Measurements from ENCODE around the gene CYP4F8. TPM values are rescaled to one million over a fixed set of nuclear protein-coding genes. Genes with fewer than 3 reads are reported as not detected.

CYP4F8 gene
- total RNA-seq, 4 donors from 2014 or later, result 4.6 to 16.4 (median 9.1) TPM

GRCh38 chr19:15640294-15640903, 25.4 kb downstream of the CYP4F8 start, which contains the start of gene CYP4F3:
Gene CYP4F3, plus strand, starts transcription at chr19:15640897. Its CDS starts 519 bp downstream, at chr19:15641416.
- intact Hi-C loops (cut with DNase I; ENCODE audit: low total_unique reads), result no loop called here
- 31 to 33% methylated on average over 5 to 6 of the region's 6 CpGs for WGBS, 2 donors
- TF ChIP-seq POLR2A (IDR thresholded peaks at IDR 0.05) (no peak), CTCF (IDR thresholded peaks at IDR 0.05) (no peak)
- DNase-seq (ENCODE audit: low spot score in 2 of 2), result peak; percentile 74 to 92
- H3K4me3 ChIP-seq (ENCODE audit: low read depth, poor library complexity, severe bottlenecking), result no peak within 1 kb of the TSS

GRCh38 chr19:15640904-15641597, 26.0 kb downstream of the CYP4F8 start:
- intact Hi-C loops (cut with DNase I; ENCODE audit: low total_unique reads), result no loop called here
- TF ChIP-seq POLR2A (IDR thresholded peaks at IDR 0.05) (no peak), CTCF (IDR thresholded peaks at IDR 0.05) (no peak)
- no peak for DNase-seq (ENCODE audit: low spot score in 2 of 2)
- H3K4me3 ChIP-seq (ENCODE audit: low read depth, poor library complexity, severe bottlenecking), result no peak overlapping the region
- WGBS, 2 donors, result 62% methylated on average over 12 of the region's 12 CpGs

- H3K4me3 ChIP-seq (ENCODE audit: low read depth, poor library complexity, severe bottlenecking), result no peak overlapping the region
- TF ChIP-seq POLR2A (IDR thresholded peaks at IDR 0.05) (no peak), CTCF (IDR thresholded peaks at IDR 0.05) (no peak)
- intact Hi-C loops (cut with DNase I; ENCODE audit: low total_unique reads), result no loop called here
- 74 to 76% methylated on average over 5 of the region's 5 CpGs for WGBS, 2 donors
- DNase-seq (ENCODE audit: low spot score in 2 of 2), result no peak
Observed at GRCh38 chr19:15641901-15642491, 27.0 kb downstream of the CYP4F8 start.

- TF ChIP-seq CTCF (IDR thresholded peaks at IDR 0.05), result no peak
- TF ChIP-seq POLR2A (IDR thresholded peaks at IDR 0.05), result no peak
- no peak for DNase-seq (ENCODE audit: low spot score in 2 of 2)
- intact Hi-C loops (cut with DNase I; ENCODE audit: low total_unique reads), result no loop called here
- H3K4me3 ChIP-seq (ENCODE audit: low read depth, poor library complexity, severe bottlenecking), result no peak overlapping the region
Observed at GRCh38 chr19:15642807-15643206, 27.8 kb downstream of the CYP4F8 start.

GRCh38 chr19:15643387-15643786, 28.4 kb downstream of the CYP4F8 start:
- 82 to 83% methylated on average over 3 of the region's 3 CpGs for WGBS, 2 donors
- DNase-seq (ENCODE audit: low spot score in 2 of 2), result no peak
- intact Hi-C loops (cut with DNase I; ENCODE audit: low total_unique reads), result no loop called here
- H3K4me3 ChIP-seq (ENCODE audit: low read depth, poor library complexity, severe bottlenecking), result no peak overlapping the region
- no peak for TF ChIP-seq POLR2A (IDR thresholded peaks at IDR 0.05)
- no peak for TF ChIP-seq CTCF (IDR thresholded peaks at IDR 0.05)

All from lower leg skin (tissue), 4 donors.